T follicular helper cell (primary cell): ENCODE measurements around the gene SLC25A26.

Experiments used
- DNase-seq: peaks from one replicate; pipeline ENCODE4 v3.0.0-alpha.2; 2020; ENCODE audit warnings: low read depth

SLC25A26 gene

GRCh38 chr3:66396161-66396760, 175.5 kb downstream of the SLC25A26 start:
- DNase-seq = no peak

GRCh38 chr3:66396888-66397287, 176.1 kb downstream of the SLC25A26 start:
- DNase-seq = no peak

GRCh38 chr3:66397745-66398144, 176.9 kb downstream of the SLC25A26 start:
- no peak for DNase-seq

GRCh38 chr3:66398228-66399025, 177.6 kb downstream of the SLC25A26 start:
- no peak for DNase-seq

- DNase-seq = no peak
These were observed 178.9 kb downstream of the SLC25A26 start for GRCh38 chr3:66399529-66400232.

- no peak for DNase-seq
These were observed 179.8 kb downstream of the SLC25A26 start for GRCh38 chr3:66400411-66401156.

- DNase-seq = no peak
These were observed 180.4 kb downstream of the SLC25A26 start for GRCh38 chr3:66401157-66401550.

GRCh38 chr3:66401675-66402491, 181.1 kb downstream of the SLC25A26 start:
- DNase-seq = no peak

GRCh38 chr3:66402596-66403290, 181.9 kb downstream of the SLC25A26 start:
- no peak for DNase-seq

GRCh38 chr3:66403323-66403990, 182.7 kb downstream of the SLC25A26 start:
- DNase-seq = no peak

- DNase-seq = no peak
These were observed 183.4 kb downstream of the SLC25A26 start for GRCh38 chr3:66404197-66404596.

- DNase-seq = no peak
These were observed 184.3 kb downstream of the SLC25A26 start for GRCh38 chr3:66404903-66405700.

GRCh38 chr3:66405701-66406091, 184.9 kb downstream of the SLC25A26 start:
- no peak for DNase-seq

- DNase-seq = no peak
These were observed 185.4 kb downstream of the SLC25A26 start for GRCh38 chr3:66406163-66406562.

GRCh38 chr3:66406831-66407610, 186.2 kb downstream of the SLC25A26 start:
- DNase-seq = no peak

GRCh38 chr3:66407611-66408218, 186.9 kb downstream of the SLC25A26 start:
- peak; percentile 65 for DNase-seq

GRCh38 chr3:66409771-66410754, 189.3 kb downstream of the SLC25A26 start:
- no peak for DNase-seq
